Ecto neural progenitor cell (in vitro differentiated cells): ENCODE data around the gene SLC4A7.

Experiments
- DNase-seq: peaks from one replicate; pipeline ENCODE4 v3.0.0-alpha.2; 2018; ENCODE audit warnings: low spot score

Gene SLC4A7

DNA sequence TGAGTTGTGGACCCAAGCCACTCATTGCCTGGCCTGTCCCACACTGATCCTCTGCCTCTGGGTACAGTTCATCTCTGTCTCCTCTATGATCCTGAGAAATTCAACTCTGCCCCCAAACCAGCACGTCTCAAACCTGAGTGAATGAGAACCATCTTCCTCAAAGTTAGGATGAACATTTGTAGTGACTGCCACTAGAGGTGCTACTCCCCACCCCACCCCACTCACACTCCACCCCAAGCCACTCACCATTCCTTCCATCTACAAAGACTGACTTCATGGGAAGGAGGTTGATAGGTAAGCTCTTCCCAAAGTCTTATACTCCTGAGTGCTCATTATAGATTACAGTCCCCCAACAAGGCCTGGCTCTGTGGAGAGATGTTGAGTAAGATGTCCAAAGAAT lies 158.8 kb downstream of the SLC4A7 start:
- DNase-seq, result no peak

DNA sequence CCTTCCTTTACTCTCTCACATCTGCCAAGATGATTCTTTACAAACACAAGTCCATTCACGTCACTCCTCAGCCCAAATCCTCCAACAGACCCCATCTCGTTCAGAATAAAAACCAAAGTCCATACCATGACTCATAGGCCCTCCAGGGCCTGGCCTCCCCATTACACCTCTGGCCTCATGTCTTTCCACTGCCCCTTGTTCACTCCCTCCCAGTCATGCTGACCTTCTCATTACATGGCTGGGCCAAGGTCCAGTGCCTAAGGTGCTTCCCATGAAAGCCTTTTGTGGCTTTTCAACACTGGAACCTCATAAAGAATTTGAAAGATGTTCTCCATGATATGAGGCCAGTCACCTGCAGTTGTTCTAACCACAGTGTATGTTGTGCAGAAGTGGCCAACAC lies 159.5 kb downstream of the SLC4A7 start:
- DNase-seq, result no peak

- no peak for DNase-seq
Observed at GRCh38 chr3:27323087-27323570, 161.1 kb downstream of the SLC4A7 start.
